Activated CD8-positive, alpha-beta memory T cell treated with anti-CD3 and anti-CD28 coated beads, Interleukin-2, amount 10 ng/mL, durations not matched to agents 7 days and 5 days (primary cell): Measurements from ENCODE around the gene MYLK. TPM values are rescaled to one million over a fixed set of nuclear protein-coding genes. Genes with fewer than 3 reads are reported as not detected.

Experiments used
- ATAC-seq: fragments of 150-1000 bp; cut with Tn5 transposase; one replicate; pipeline ENCODE4 v1.10.0; 2021; ENCODE audit warnings: moderate library complexity
- CTCF ChIA-PET: fragments of 350-600 bp; sonication (Branson Sonifier 250); formaldehyde crosslinking; loops from one replicate; lab custom pipeline; 2021; ENCODE audit warnings: antibody characterized with exemption; lab: Charles Lee
- DNase-seq: peaks from one replicate; pipeline ENCODE4 v3.0.0-alpha.2; 2020
- H3K27ac Mint-ChIP-seq: one replicate; pipeline ENCODE4 v1.8.0; 2021; ENCODE audit warnings: mild to moderate bottlenecking, mixed read lengths
- H3K27me3 Mint-ChIP-seq: one replicate; pipeline ENCODE4 v1.8.0; 2021; ENCODE audit warnings: mixed read lengths
- H3K36me3 Mint-ChIP-seq: one replicate; pipeline ENCODE4 v1.8.0; 2021; ENCODE audit warnings: mild to moderate bottlenecking, mixed read lengths
- H3K4me1 Mint-ChIP-seq: one replicate; pipeline ENCODE4 v1.8.0; 2021; ENCODE audit warnings: mixed read lengths
- H3K4me3 Mint-ChIP-seq: one replicate; pipeline ENCODE4 v1.8.0; 2021; ENCODE audit warnings: mild to moderate bottlenecking, moderate library complexity, mixed read lengths
- H3K9me3 Mint-ChIP-seq: one replicate; pipeline ENCODE4 v1.8.0; 2022; ENCODE audit warnings: low read depth, mixed read lengths
- total RNA-seq, 2 experiments: library from RNA; stranded (reverse); gene quantifications; one replicate each; pipeline ENCODE4 v1.2.3, GENCODE V29; 2021

Gene MYLK
- total RNA-seq, 2 experiments from 2014 or later: 0.50 to 0.96 TPM

DNA sequence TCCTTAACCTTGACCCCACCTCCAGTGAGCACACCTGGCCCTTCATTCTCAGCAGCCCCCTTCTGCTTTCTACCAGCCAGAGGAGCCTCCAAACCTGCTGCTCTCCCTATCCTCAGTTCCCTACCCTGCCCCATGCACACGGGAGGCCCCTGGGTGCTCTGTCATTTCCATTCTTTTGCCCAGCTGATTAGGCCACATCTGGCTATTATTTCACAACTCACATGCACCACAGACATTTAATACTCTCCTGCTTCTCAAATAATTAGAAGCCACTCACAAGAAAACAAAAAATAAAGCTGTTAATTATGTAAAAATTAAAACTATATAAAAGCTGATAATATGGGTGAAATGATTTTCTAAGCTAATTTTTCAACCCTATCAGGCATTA is 50.7 kb downstream of the MYLK start:
- no peaks in the 10 kb centered on the region for H3K4me1 Mint-ChIP-seq
- CTCF ChIA-PET: no interaction called here
- ATAC-seq: no peak
- H3K4me3 Mint-ChIP-seq: no peak overlapping the region
- DNase-seq: no peak
- H3K27me3 Mint-ChIP-seq: peaks cover 11% of the 10 kb centered on the region
- H3K9me3 Mint-ChIP-seq: no peaks in the 10 kb centered on the region
- H3K27ac Mint-ChIP-seq: no peak overlapping the region
- no peaks in the 10 kb centered on the region for H3K36me3 Mint-ChIP-seq

- DNase-seq: no peak
- CTCF ChIA-PET: no interaction called here
- Mint-ChIP-seq H3K4me3 (no peak overlapping the region), H3K9me3 (no peaks in the 10 kb centered on the region), H3K4me1 (no peaks in the 10 kb centered on the region), H3K36me3 (no peaks in the 10 kb centered on the region), H3K27me3 (peaks cover 6% of the 10 kb centered on the region), H3K27ac (no peak overlapping the region)
- ATAC-seq: no peak
Measured at GRCh38 chr3:123832692-123833397, 51.3 kb downstream of the MYLK start.

DNA sequence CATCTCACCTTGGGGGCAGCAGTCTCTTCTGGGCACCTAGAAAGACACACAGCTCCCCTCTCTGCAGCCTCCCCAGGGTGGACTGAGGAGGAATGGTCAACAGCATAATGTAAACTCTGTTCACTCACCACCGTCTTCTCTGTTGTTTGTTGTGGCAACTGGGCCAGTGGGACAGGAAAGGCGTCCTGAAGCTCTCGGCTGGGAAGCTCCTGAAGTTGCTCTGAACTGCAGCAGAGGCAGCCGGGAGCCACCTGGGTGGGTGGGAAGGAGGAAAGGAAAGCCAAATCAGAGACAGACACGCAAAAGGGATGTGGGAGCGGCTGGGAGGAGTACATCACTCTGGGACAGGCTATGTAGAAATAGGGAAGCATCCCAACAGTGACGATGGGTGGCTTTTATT is 52.7 kb downstream of the MYLK start:
- CTCF ChIA-PET: no interaction called here
- Mint-ChIP-seq H3K27me3 (peaks cover 6% of the 10 kb centered on the region), H3K4me1 (no peaks in the 10 kb centered on the region), H3K4me3 (no peak overlapping the region), H3K9me3 (peaks cover 5% of the 10 kb centered on the region), H3K36me3 (no peaks in the 10 kb centered on the region), H3K27ac (no peak overlapping the region)
- DNase-seq: no peak
- ATAC-seq: no peak

DNA sequence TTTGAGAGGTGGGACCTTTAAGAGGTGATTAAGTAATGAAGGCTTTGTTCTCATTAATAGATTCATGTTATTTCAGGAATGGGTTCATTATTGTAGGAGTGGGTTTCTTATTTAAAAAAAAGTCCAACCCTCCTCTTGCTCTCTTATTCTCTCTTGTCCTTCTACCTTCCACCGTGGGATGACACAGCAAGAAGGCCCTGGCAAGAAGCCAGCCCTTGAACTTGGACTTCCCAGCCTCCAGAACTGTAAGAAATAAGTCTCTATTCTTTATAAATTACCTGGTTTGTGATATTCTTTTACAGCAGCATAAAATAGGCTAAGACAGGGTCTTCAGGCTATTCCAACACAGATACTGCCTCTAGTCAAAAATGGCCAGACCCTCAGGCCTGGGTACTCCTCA is 62.2 kb downstream of the MYLK start:
- DNase-seq: no peak
- Mint-ChIP-seq H3K4me3 (no peak overlapping the region), H3K27ac (no peak overlapping the region), H3K4me1 (no peaks in the 10 kb centered on the region), H3K9me3 (peaks cover 2% of the 10 kb centered on the region), H3K27me3 (peaks cover 21% of the 10 kb centered on the region), H3K36me3 (no peaks in the 10 kb centered on the region)
- ATAC-seq: no peak
- CTCF ChIA-PET: no interaction called here

- no peak overlapping the region for H3K4me3 Mint-ChIP-seq
- CTCF ChIA-PET: no interaction called here
- peaks cover 31% of the 10 kb centered on the region for H3K27me3 Mint-ChIP-seq
- no peak for ATAC-seq
- DNase-seq: no peak
- no peaks in the 10 kb centered on the region for H3K4me1 Mint-ChIP-seq
- no peak overlapping the region for H3K27ac Mint-ChIP-seq
- no peaks in the 10 kb centered on the region for H3K36me3 Mint-ChIP-seq
- H3K9me3 Mint-ChIP-seq: no peaks in the 10 kb centered on the region
Measured at GRCh38 chr3:123819949-123820348, 64.2 kb downstream of the MYLK start.

- peaks cover 28% of the 10 kb centered on the region for H3K27me3 Mint-ChIP-seq
- CTCF ChIA-PET: no interaction called here
Measured at GRCh38 chr3:123818921-123819429, 65.2 kb downstream of the MYLK start.

GRCh38 chr3:123818324-123818920 is 65.7 kb downstream of the MYLK start:
- Mint-ChIP-seq H3K4me1 (no peaks in the 10 kb centered on the region), H3K36me3 (no peaks in the 10 kb centered on the region), H3K27ac (no peak overlapping the region), H3K27me3 (peaks cover 28% of the 10 kb centered on the region), H3K9me3 (no peaks in the 10 kb centered on the region), H3K4me3 (no peak overlapping the region)
- CTCF ChIA-PET: no interaction called here
- no peak for DNase-seq
- ATAC-seq: no peak

More at GRCh38 chr3:123818921-123819429, 65.2 kb downstream of the MYLK start:
- DNase-seq (no peak), ATAC-seq (no peak)
- H3K9me3 Mint-ChIP-seq: no peaks in the 10 kb centered on the region
- no peaks in the 10 kb centered on the region for H3K4me1 Mint-ChIP-seq
- no peak overlapping the region for H3K27ac Mint-ChIP-seq
- no peaks in the 10 kb centered on the region for H3K36me3 Mint-ChIP-seq
- no peak overlapping the region for H3K4me3 Mint-ChIP-seq

- H3K4me3 Mint-ChIP-seq: no peak overlapping the region
- H3K27ac Mint-ChIP-seq: no peak overlapping the region
- ATAC-seq (no peak), DNase-seq (no peak)
- H3K9me3 Mint-ChIP-seq: no peaks in the 10 kb centered on the region
- no peaks in the 10 kb centered on the region for H3K36me3 Mint-ChIP-seq
- no peaks in the 10 kb centered on the region for H3K4me1 Mint-ChIP-seq
- CTCF ChIA-PET: no interaction called here
- peaks cover 24% of the 10 kb centered on the region for H3K27me3 Mint-ChIP-seq
Measured at GRCh38 chr3:123817413-123817812, 66.7 kb downstream of the MYLK start.

- CTCF ChIA-PET: no interaction called here
- Mint-ChIP-seq H3K4me1 (no peaks in the 10 kb centered on the region), H3K4me3 (no peak overlapping the region), H3K36me3 (no peaks in the 10 kb centered on the region), H3K9me3 (no peaks in the 10 kb centered on the region), H3K27me3 (peaks cover 24% of the 10 kb centered on the region), H3K27ac (no peak overlapping the region)
- no peak for ATAC-seq
- DNase-seq: no peak
Measured at GRCh38 chr3:123816673-123817207, 67.4 kb downstream of the MYLK start.

DNA sequence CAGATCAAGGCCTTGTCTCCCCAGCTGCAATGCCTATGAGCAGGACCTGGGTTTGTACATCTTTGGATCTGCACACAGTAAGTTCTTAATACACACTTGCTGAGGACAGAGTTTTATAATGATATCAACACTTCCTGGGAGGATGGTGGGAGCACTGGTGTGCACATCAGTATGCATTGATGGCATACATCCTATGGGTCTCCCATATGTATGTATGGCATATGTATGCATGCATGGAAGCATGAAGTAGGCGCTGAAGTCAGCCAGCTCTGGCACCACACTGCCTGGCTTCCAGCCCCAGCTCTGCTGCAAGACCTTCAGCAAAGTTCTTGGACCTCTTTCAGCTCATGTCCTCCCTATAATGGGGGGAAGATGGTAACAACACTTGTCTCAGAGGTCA is 68.2 kb downstream of the MYLK start:
- Mint-ChIP-seq H3K27ac (no peak overlapping the region), H3K27me3 (peaks cover 24% of the 10 kb centered on the region), H3K36me3 (no peaks in the 10 kb centered on the region), H3K4me1 (no peaks in the 10 kb centered on the region), H3K9me3 (no peaks in the 10 kb centered on the region), H3K4me3 (no peak overlapping the region)
- CTCF ChIA-PET: no interaction called here
- ATAC-seq: no peak
- DNase-seq: no peak

GRCh38 chr3:123813876-123814275 is 70.3 kb downstream of the MYLK start:
- DNase-seq (no peak), ATAC-seq (no peak)
- Mint-ChIP-seq H3K36me3 (no peaks in the 10 kb centered on the region), H3K9me3 (no peaks in the 10 kb centered on the region), H3K4me3 (no peak overlapping the region), H3K27ac (no peak overlapping the region), H3K4me1 (no peaks in the 10 kb centered on the region), H3K27me3 (peaks cover 15% of the 10 kb centered on the region)
- CTCF ChIA-PET: no interaction called here

DNA sequence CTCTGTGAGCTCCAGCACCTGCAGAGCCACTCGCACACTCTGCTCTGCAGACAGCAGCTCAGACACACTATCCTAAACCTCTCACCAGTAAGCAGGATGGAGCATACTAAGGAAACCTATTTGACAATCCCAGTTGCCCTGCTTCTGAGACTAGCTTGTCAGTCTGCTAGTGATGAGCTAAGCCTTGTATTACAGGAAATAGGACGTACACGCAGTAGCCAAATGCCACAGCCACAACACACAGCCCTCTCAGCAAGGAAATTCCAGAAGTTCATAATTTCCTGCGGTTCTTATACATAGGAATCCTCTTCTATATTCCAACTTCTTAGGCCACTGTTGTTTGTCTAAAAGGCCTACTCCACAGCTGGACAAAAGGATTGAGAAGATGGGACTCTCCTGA is 74.5 kb downstream of the MYLK start:
- no peak overlapping the region for H3K27ac Mint-ChIP-seq
- no peak for DNase-seq
- no peaks in the 10 kb centered on the region for H3K36me3 Mint-ChIP-seq
- no peak for ATAC-seq
- no peaks in the 10 kb centered on the region for H3K4me1 Mint-ChIP-seq
- CTCF ChIA-PET: no interaction called here
- no peak overlapping the region for H3K4me3 Mint-ChIP-seq
- no peaks in the 10 kb centered on the region for H3K9me3 Mint-ChIP-seq
- H3K27me3 Mint-ChIP-seq: no peaks in the 10 kb centered on the region

- ATAC-seq (no peak), DNase-seq (no peak)
- Mint-ChIP-seq H3K9me3 (no peaks in the 10 kb centered on the region), H3K36me3 (no peaks in the 10 kb centered on the region), H3K27me3 (no peaks in the 10 kb centered on the region), H3K27ac (no peak overlapping the region), H3K4me3 (no peak overlapping the region), H3K4me1 (no peaks in the 10 kb centered on the region)
- CTCF ChIA-PET: no interaction called here
Measured at GRCh38 chr3:123808812-123809211, 75.3 kb downstream of the MYLK start.

- Mint-ChIP-seq H3K27me3 (peaks cover under 1% of the 10 kb centered on the region), H3K4me1 (no peaks in the 10 kb centered on the region), H3K36me3 (no peaks in the 10 kb centered on the region), H3K9me3 (no peaks in the 10 kb centered on the region), H3K4me3 (no peak overlapping the region), H3K27ac (no peak overlapping the region)
- no peak for ATAC-seq
- CTCF ChIA-PET: no interaction called here
- no peak for DNase-seq
Measured at GRCh38 chr3:123807820-123808219, 76.3 kb downstream of the MYLK start.
